HCT116 (cell line): ENCODE measurements around the gene TFF2. TPM values are rescaled to one million over a fixed set of nuclear protein-coding genes. Genes with fewer than 3 reads are reported as not detected.

Experiments used
- ATAC-seq: fragments of 200-7000 bp; cut with Tn5 transposase; 2 replicates; pipeline ENCODE4 v1.9.1; 2020; ENCODE audit warnings: mild to moderate bottlenecking, moderate library complexity
- BruUV-seq: library from RNA; stranded (reverse); fragments of 400-500 nt; replicated peaks from 2 replicates; lab custom pipeline; 2021; lab: Mats Ljungman, UMichigan
- CTCF ChIA-PET: fragments of 300-600 bp; sonication (Branson Sonifier 250); formaldehyde crosslinking; loops from one replicate; lab custom pipeline; 2021; ENCODE audit warnings: antibody characterized with exemption; lab: Charles Lee
- POLR2A ChIA-PET: fragments of 300-600, 350-600 bp; sonication (Branson Sonifier 250); formaldehyde crosslinking; loops from one replicate; lab custom pipeline; 2021; ENCODE audit warnings: antibody characterized with exemption; lab: Charles Lee
- RAD21 ChIA-PET, 2 experiments: fragments of 300-600 bp; sonication (Branson Sonifier 250); formaldehyde crosslinking; loops; one replicate each; lab custom pipeline; 2023; ENCODE audit warnings: low total read pairs in 2 of 2; ENCODE audit not compliant: uncharacterized antibody in 2 of 2, unreplicated experiment in 2 of 2, low non-redundant PET in 1 of 2; lab: Charles Lee
- DNase-seq: peaks from one replicate; pipeline ENCODE4 v3.0.0-alpha.2; 2010; ENCODE audit warnings: low read depth, low spot score
- H2AFZ ChIP-seq: fragments of 200-600 bp; shearing (Covaris generic), sonication (generic); 2 replicates; pipeline ENCODE4 v1.6.1; 2017; ENCODE audit warnings: low read depth, mixed run types, mixed read lengths, antibody characterized with exemption, low read length; ENCODE audit not compliant: poor library complexity, severe bottlenecking
- H3K27ac ChIP-seq: 2 replicates; pipeline ENCODE4 v1.5.1; 2012; ENCODE audit warnings: low read depth, low read length
- H3K27me3 ChIP-seq: fragments of 200-600 bp; sonication (generic); 2 replicates; pipeline ENCODE4 v1.6.1; 2016; ENCODE audit warnings: mixed run types, low read length, mixed read lengths; ENCODE audit not compliant: insufficient read depth
- H3K36me3 ChIP-seq, 2 experiments: fragments of 200-500 bp in 1 of 2; fragments of 200-600 bp in 1 of 2; sonication (Bioruptor generic) in 1 of 2; sonication (generic) in 1 of 2; 2 replicates each; pipeline versions ENCODE4 v1.5.1 to v1.6.1; 2014 to 2016; ENCODE audit warnings: low read length in 2 of 2, inconsistent platforms in 1 of 2, mixed read lengths in 1 of 2, mixed run types in 1 of 2; ENCODE audit not compliant: insufficient read depth in 2 of 2, control insufficient read depth in 1 of 2
- H3K4me1 ChIP-seq, 2 experiments: fragments of 200-600 bp in 1 of 2; sonication (generic) in 1 of 2; 2 replicates each; pipeline versions ENCODE4 v1.5.1 to v1.6.1; 2012 to 2017; ENCODE audit warnings: low read length in 2 of 2, inconsistent platforms in 1 of 2, mild to moderate bottlenecking in 1 of 2, mixed read lengths in 1 of 2, mixed run types in 1 of 2, moderate library complexity in 1 of 2; ENCODE audit not compliant: insufficient read depth in 2 of 2, control insufficient read depth in 1 of 2
- H3K4me2 ChIP-seq: fragments of 200-600 bp; sonication (generic); 2 replicates; pipeline ENCODE4 v1.6.1; 2017; ENCODE audit warnings: mixed run types, low read length, mixed read lengths
- H3K4me3 ChIP-seq, 2 experiments: fragments of 200-600 bp in 1 of 2; sonication (generic) in 1 of 2; replicated peaks in 1 of 2; 2 replicates each; pipeline ENCODE4 v1.5.1; 2011 to 2016; ENCODE audit warnings: low read length in 2 of 2, control low read depth in 1 of 2, low read depth in 1 of 2, mild to moderate bottlenecking in 1 of 2, mixed read lengths in 1 of 2, mixed run types in 1 of 2
- H3K79me2 ChIP-seq: fragments of 200-600 bp; sonication (generic); 2 replicates; pipeline ENCODE4 v1.6.1; 2017; ENCODE audit warnings: mild to moderate bottlenecking, mixed run types, low read length, moderate library complexity, mixed read lengths; ENCODE audit not compliant: insufficient read depth
- H3K9ac ChIP-seq: fragments of 200-600 bp; sonication (generic); 2 replicates; pipeline ENCODE4 v1.6.1; 2016; ENCODE audit warnings: low read length, mixed read lengths
- H3K9me2 ChIP-seq: fragments of 200-600 bp; sonication (generic), shearing (Covaris generic); 2 replicates; pipeline ENCODE4 v1.6.1; 2017; ENCODE audit warnings: mixed run types, mild to moderate bottlenecking, moderate library complexity; ENCODE audit not compliant: insufficient read depth
- H3K9me3 ChIP-seq, 2 experiments: fragments of 200-500 bp in 1 of 2; fragments of 200-600 bp in 1 of 2; sonication (Bioruptor generic) in 1 of 2; sonication (generic) in 1 of 2; 2 replicates each; pipeline ENCODE4 v1.6.1; 2014 to 2017; ENCODE audit warnings: low read length in 2 of 2, mixed read lengths in 2 of 2, inconsistent platforms in 1 of 2, low read depth in 1 of 2, mild to moderate bottlenecking in 1 of 2, mixed run types in 1 of 2, moderate library complexity in 1 of 2; ENCODE audit not compliant: control insufficient read depth in 1 of 2, insufficient read depth in 1 of 2
- H4K20me1 ChIP-seq: fragments of 200-600 bp; sonication (generic), shearing (Covaris generic); 2 replicates; pipeline ENCODE4 v1.6.1; 2017; ENCODE audit warnings: mixed run types, mild to moderate bottlenecking, moderate library complexity; ENCODE audit not compliant: insufficient read depth
- CBX3 ChIP-seq: IDR thresholded peaks from 2 replicates; pipeline ENCODE4 v1.6.1; 2012; ENCODE audit warnings: low read depth
- EGR1 ChIP-seq: IDR thresholded peaks from 2 replicates; pipeline ENCODE4 v1.6.1; 2012; ENCODE audit warnings: low read depth
- ELF1 ChIP-seq: IDR thresholded peaks from 2 replicates; pipeline ENCODE4 v1.6.1; 2012; ENCODE audit warnings: low read depth, borderline replicate concordance
- EZH2phosphoT487 ChIP-seq: fragments of 200-600 bp; IDR thresholded peaks from 2 replicates; pipeline ENCODE4 v1.6.1; 2018; ENCODE audit warnings: antibody characterized with exemption, borderline replicate concordance
- FOSL1 ChIP-seq: IDR thresholded peaks from 2 replicates; pipeline ENCODE4 v1.6.1; 2012; ENCODE audit warnings: low read depth
- JUND ChIP-seq: IDR thresholded peaks from 2 replicates; pipeline ENCODE4 v1.6.1; 2012
- POLR2AphosphoS5 ChIP-seq: IDR thresholded peaks from 2 replicates; pipeline ENCODE4 v1.6.1; 2011; ENCODE audit warnings: mild to moderate bottlenecking, low read depth, low read length, moderate library complexity
- RAD21 ChIP-seq: IDR thresholded peaks from 2 replicates; pipeline ENCODE4 v1.6.1; 2012; ENCODE audit warnings: low read depth, mild to moderate bottlenecking
- SRF ChIP-seq: IDR thresholded peaks from 2 replicates; pipeline ENCODE4 v1.6.1; 2012; ENCODE audit warnings: low read depth
- TCF7L2 ChIP-seq: IDR thresholded peaks from 2 replicates; pipeline ENCODE4 v1.7.0; 2011; ENCODE audit warnings: borderline replicate concordance, inconsistent platforms; ENCODE audit not compliant: insufficient read depth, insufficient read length; ENCODE audit errors: extremely low read depth
- YY1 ChIP-seq: IDR thresholded peaks from 2 replicates; pipeline ENCODE4 v1.6.1; 2011; ENCODE audit warnings: low read length, low read depth, moderate library complexity, mild to moderate bottlenecking; ENCODE audit not compliant: insufficient replicate concordance; ENCODE audit errors: extremely low read depth
- ZFX ChIP-seq: fragments of 450-650 bp; IDR thresholded peaks from 2 replicates; pipeline ENCODE4 v1.6.1; 2017
- ZNF274 ChIP-seq: fragments of 200-500 bp; sonication (Bioruptor generic); IDR thresholded peaks from 2 replicates; pipeline ENCODE4 v1.6.1; 2014; ENCODE audit warnings: mild to moderate bottlenecking, low read depth, low read length, inconsistent platforms
- intact Hi-C: fragments of 100-400 bp; cut with micrococcal nuclease; formaldehyde crosslinking; loops from 2 replicates; pipeline ENCODE4 v1.10.0; 2022
- total RNA-seq: library from RNA; stranded (reverse); gene quantifications from one replicate; pipeline ENCODE4 v1.2.1, GENCODE V29; 2021; ENCODE audit not compliant: unreplicated experiment
- TF ChIP-seq, protein P1 (sequence below): IDR thresholded peaks from 2 replicates; pipeline ENCODE4 v1.6.1; 2012; ENCODE audit warnings: low read depth
- TF ChIP-seq, protein P2 (sequence below): IDR thresholded peaks from 2 replicates; pipeline ENCODE4 v1.6.1; 2012

The TFF2 gene
- total RNA-seq, 1 experiment from 2014 or later = not detected

DNA sequence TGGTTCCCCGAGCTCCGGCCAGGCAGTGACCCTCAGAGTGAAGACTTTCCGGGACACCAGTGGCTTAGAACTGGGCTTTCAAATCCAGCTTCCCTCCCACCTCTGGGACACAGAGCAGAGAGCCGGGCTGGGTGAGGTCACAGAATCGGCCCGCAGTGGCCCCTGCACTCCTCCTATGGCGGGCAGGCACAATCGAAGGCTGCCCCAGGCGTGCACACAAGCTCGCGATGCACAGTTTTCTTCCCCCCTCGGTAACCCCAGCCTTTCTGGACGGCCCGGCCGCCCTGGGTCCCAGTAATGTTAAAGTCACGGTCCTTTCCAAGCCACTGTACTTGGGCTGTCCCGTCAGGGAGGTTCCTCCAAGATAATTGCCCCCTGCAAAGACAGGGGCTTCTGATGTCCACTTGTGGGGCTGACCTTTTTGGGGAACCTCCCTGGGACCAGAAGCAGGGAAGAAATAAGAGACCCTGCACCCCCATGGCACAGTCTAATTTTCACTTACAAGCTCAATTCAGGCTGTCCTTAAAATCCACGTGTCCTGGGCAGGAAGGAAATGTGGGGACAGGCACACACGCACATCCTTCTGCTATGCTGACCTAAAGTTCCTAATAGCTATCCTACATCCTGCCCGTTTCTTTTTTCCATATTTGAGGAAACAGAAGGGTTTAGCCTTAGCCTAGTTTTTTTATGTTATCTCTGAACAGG, 49.3 kb downstream of the TFF2 start:
- no peak overlapping the region for H3K4me2 ChIP-seq
- peaks cover 0 to 7% of the 10 kb centered on the region in 2 experiments; a peak in 1 of 4 replicates for H3K4me1 ChIP-seq
- H3K9me3 ChIP-seq = no peaks in the 10 kb centered on the region
- H3K27me3 ChIP-seq = 0 out of 2 replicates have a peak, but pooled peaks cover 9% of the 10 kb centered on the region
- no peaks in the 10 kb centered on the region for H4K20me1 ChIP-seq
- ATAC-seq (no peak), DNase-seq (no peak)
- H3K9ac ChIP-seq = no peak overlapping the region
- no peaks in the 10 kb centered on the region for H3K79me2 ChIP-seq
- no TSS peak for BruUV-seq
- POLR2A ChIA-PET = no interaction called here
- no peak overlapping the region for H3K27ac ChIP-seq
- no peak for TF ChIP-seq ELF1
- TF ChIP-seq, protein P1, sequence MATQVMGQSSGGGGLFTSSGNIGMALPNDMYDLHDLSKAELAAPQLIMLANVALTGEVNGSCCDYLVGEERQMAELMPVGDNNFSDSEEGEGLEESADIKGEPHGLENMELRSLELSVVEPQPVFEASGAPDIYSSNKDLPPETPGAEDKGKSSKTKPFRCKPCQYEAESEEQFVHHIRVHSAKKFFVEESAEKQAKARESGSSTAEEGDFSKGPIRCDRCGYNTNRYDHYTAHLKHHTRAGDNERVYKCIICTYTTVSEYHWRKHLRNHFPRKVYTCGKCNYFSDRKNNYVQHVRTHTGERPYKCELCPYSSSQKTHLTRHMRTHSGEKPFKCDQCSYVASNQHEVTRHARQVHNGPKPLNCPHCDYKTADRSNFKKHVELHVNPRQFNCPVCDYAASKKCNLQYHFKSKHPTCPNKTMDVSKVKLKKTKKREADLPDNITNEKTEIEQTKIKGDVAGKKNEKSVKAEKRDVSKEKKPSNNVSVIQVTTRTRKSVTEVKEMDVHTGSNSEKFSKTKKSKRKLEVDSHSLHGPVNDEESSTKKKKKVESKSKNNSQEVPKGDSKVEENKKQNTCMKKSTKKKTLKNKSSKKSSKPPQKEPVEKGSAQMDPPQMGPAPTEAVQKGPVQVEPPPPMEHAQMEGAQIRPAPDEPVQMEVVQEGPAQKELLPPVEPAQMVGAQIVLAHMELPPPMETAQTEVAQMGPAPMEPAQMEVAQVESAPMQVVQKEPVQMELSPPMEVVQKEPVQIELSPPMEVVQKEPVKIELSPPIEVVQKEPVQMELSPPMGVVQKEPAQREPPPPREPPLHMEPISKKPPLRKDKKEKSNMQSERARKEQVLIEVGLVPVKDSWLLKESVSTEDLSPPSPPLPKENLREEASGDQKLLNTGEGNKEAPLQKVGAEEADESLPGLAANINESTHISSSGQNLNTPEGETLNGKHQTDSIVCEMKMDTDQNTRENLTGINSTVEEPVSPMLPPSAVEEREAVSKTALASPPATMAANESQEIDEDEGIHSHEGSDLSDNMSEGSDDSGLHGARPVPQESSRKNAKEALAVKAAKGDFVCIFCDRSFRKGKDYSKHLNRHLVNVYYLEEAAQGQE = no peak
- no peak for TF ChIP-seq YY1
- TF ChIP-seq RAD21 = no peak
- TF ChIP-seq JUND = no peak
- TF ChIP-seq SRF = no peak
- no peak for TF ChIP-seq EZH2phosphoT487
- no peak for TF ChIP-seq ZFX
- TF ChIP-seq CBX3 = no peak
- TF ChIP-seq, protein P2, sequence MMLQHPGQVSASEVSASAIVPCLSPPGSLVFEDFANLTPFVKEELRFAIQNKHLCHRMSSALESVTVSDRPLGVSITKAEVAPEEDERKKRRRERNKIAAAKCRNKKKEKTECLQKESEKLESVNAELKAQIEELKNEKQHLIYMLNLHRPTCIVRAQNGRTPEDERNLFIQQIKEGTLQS = no peak
- no peak for TF ChIP-seq TCF7L2
- TF ChIP-seq ZNF274 = no peak
- TF ChIP-seq EGR1 = no peak
- no peak for TF ChIP-seq FOSL1
- no peak for TF ChIP-seq POLR2AphosphoS5
- RAD21 ChIA-PET = no interaction called here
- H3K36me3 ChIP-seq = no peaks in the 10 kb centered on the region
- no peaks in the 10 kb centered on the region for H3K9me2 ChIP-seq
- no peak overlapping the region for H3K4me3 ChIP-seq
- CTCF ChIA-PET = interaction anchor here (1.2 to 1.5 kb wide), 2 partner anchors 8 to 43 kb away, joined by 3 to 4 read pairs; no protein-coding TSS in a partner anchor
- intact Hi-C loops = no loop called here
- H2AFZ ChIP-seq = no peak overlapping the region
